Esophagus muscularis mucosa (tissue), 2 donors: Measurements from ENCODE around the gene ZBTB16.

Experiments used
- POLR2A ChIP-seq: fragments of 450-650 bp; IDR thresholded peaks from one replicate; pipeline ENCODE4 v1.6.1; 2017; ENCODE audit warnings: antibody characterized with exemption, moderate library complexity, mild to moderate bottlenecking, low read depth
- POLR2AphosphoS5 ChIP-seq, 2 donors: sonication (generic); formaldehyde crosslinking; IDR thresholded peaks; one replicate each; pipeline ENCODE4 v1.6.1; 2017; ENCODE audit warnings: antibody characterized with exemption in 2 of 2

- peak; percentile 42 to 71 for TF ChIP-seq POLR2AphosphoS5 (IDR thresholded peaks at IDR 0.05)
- TF ChIP-seq POLR2A: no peak
Observed at GRCh38 chr11:114110952-114111947, 51.7 kb downstream of the ZBTB16 start.
